HAP-1 (cell line): ENCODE data around the gene NHERF2.
"Not testable (repeated sequence)": the region's sequence is repeated elsewhere in the genome, so short reads cannot be mapped to it uniquely, and the experiment has no call there.

ENCODE experiments used
- DNase-seq, 2 experiments: peaks; one replicate each; pipeline ENCODE4 v3.0.0-alpha.2; 2016 to 2020; ENCODE audit warnings: low spot score in 2 of 2
- H3K27me3 ChIP-seq: fragments of 250-450 bp; sonication (Bioruptor Pico); 2 replicates; pipeline ENCODE4 v1.5.1; 2020; ENCODE audit warnings: low read depth, mild to moderate bottlenecking, moderate library complexity
- H3K36me3 ChIP-seq: fragments of 250-450 bp; sonication (Bioruptor Pico); replicated peaks from 2 replicates; pipeline ENCODE4 v1.5.1; 2020; ENCODE audit warnings: mild to moderate bottlenecking
- H3K4me1 ChIP-seq: fragments of 250-450 bp; sonication (Bioruptor Pico); 2 replicates; pipeline ENCODE4 v1.5.1; 2020; ENCODE audit warnings: mild to moderate bottlenecking
- H3K4me3 ChIP-seq: fragments of 250-450 bp; sonication (Bioruptor Pico); 2 replicates; pipeline ENCODE4 v1.5.1; 2020; ENCODE audit warnings: mild to moderate bottlenecking, moderate library complexity
- H3K9me3 ChIP-seq: fragments of 250-450 bp; sonication (Bioruptor Pico); 2 replicates; pipeline ENCODE4 v1.5.1; 2020; ENCODE audit warnings: mild to moderate bottlenecking, moderate library complexity
- in situ Hi-C: fragments of 300-500 bp; cut with MboI; formaldehyde crosslinking; loops from 3 replicates; pipeline ENCODE4 v1.14.3; 2020; ENCODE audit warnings: low sequenced_read_pairs, inconsistent platforms, mixed read lengths

NHERF2 gene

GRCh38 chr16:2031081-2031577 is 4.4 kb downstream of the NHERF2 start:
- Histone ChIP-seq H3K27me3 (no peaks in the 10 kb centered on the region), H3K4me1 (peaks cover 3% of the 10 kb centered on the region; the same call in 1 of the 2 replicates), H3K4me3 (no peak overlapping the region), H3K36me3 (0 out of 2 replicates have a peak, but pooled peaks cover 8% of the 10 kb centered on the region), H3K9me3 (no peaks in the 10 kb centered on the region)
- no peak for DNase-seq
- in situ Hi-C loops, result no loop called here

DNA sequence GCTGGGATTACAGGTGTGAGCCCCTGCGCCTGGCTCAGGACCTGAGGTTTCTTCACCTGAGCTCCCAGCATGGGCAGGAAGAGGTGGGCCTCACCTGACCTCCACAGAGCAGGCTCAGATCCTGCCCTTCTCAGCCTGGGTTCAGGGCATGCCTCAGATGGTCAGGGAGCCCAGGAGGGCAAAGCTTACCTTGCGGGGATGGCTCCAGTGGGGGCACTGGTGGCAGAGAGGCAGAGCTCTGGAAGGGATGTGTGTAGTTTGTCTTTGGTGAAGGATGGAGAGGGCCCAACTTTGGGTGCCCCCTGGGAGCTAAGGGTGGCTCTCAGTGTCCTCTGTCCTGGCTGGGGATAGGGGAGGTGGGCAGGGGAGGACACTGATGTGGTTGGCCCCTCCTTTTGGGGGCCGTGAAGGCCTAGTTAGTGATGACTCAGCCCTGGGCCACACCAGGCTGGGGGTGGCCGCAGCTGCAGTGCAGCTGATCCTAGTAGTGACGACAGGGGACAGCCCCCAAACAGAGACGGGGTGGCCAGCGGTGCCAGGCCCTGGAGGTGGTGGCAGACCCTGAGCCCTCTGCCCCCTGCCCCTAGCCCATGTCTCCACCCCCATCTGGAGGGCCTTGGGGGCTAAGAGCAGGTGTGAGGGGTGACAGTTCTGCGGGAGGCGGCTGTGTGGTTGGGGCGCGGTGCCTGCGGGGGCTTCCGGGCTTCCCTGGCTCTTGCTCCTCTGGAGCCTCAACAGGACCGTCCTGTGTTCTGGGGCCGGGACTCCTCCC is 5.8 kb downstream of the NHERF2 start:
- Histone ChIP-seq H3K9me3 (no peaks in the 10 kb centered on the region), H3K27me3 (no peaks in the 10 kb centered on the region), H3K36me3 (0 out of 2 replicates have a peak, but pooled peaks cover 10% of the 10 kb centered on the region), H3K4me3 (no peak overlapping the region), H3K4me1 (peaks cover 3% of the 10 kb centered on the region; the same call in 1 of the 2 replicates)
- in situ Hi-C loops, result no loop called here
- DNase-seq, result no peak

- Histone ChIP-seq H3K27me3 (no peaks in the 10 kb centered on the region), H3K4me1 (no peaks in the 10 kb centered on the region), H3K9me3 (no peaks in the 10 kb centered on the region), H3K36me3 (0 out of 2 replicates have a peak, but pooled peaks cover 10% of the 10 kb centered on the region), H3K4me3 (no peak overlapping the region)
- in situ Hi-C loops, result no loop called here
- no peak for DNase-seq
Measured at GRCh38 chr16:2033057-2033908, 6.6 kb downstream of the NHERF2 start.

DNA sequence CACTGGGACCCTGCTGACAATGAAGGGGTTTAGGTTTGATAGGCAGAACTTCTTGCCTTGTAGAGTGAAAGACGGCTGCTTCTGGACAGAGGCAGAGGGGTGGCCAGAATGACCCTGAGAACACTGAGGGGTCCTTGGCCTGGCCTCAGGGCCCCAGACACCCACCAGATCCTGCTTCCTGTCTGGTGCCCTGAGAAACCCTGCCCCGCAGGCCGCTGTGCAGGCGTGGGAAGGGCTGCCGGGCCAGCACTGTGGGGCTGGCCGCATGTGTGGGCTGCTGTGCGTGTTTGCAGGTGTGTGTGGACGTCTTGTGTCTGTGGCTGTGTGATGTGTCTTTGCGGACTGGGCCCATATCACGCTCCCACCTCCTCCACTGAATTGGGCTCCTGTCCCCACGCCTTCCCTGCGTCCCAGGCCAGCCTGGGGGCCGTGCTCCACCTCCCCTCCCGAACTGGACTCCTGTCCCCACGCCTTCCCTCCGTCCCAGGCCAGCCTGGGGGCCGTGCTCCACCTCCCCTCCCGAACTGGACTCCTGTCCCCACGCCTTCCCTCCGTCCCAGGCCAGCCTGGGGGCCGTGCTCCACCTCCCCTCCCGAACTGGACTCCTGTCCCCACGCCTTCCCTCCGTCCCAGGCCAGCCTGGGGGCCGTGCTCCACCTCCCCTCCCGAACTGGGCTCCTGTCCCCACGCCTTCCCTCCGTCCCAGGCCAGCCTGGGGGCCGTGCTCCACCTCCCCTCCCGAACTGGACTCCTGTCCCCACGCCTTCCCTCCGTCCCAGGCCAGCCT is 7.4 kb downstream of the NHERF2 start:
- H3K36me3 ChIP-seq, DNase-seq, H3K27me3 ChIP-seq, in situ Hi-C loops, H3K9me3 ChIP-seq, H3K4me1 ChIP-seq, H3K4me3 ChIP-seq: not testable (repeated sequence)

GRCh38 chr16:2034696-2035430 is 8.2 kb downstream of the NHERF2 start:
- Histone ChIP-seq H3K27me3 (no peaks in the 10 kb centered on the region), H3K36me3 (peaks cover 7% of the 10 kb centered on the region; the same call in 1 of the 2 replicates), H3K9me3 (no peaks in the 10 kb centered on the region), H3K4me1 (no peaks in the 10 kb centered on the region), H3K4me3 (no peak overlapping the region)
- in situ Hi-C loops, result no loop called here
- DNase-seq, result no peak

GRCh38 chr16:2035431-2036199 is 8.9 kb downstream of the NHERF2 start:
- in situ Hi-C loops, result no loop called here
- Histone ChIP-seq H3K4me1 (no peaks in the 10 kb centered on the region), H3K9me3 (no peaks in the 10 kb centered on the region), H3K27me3 (no peaks in the 10 kb centered on the region), H3K36me3 (peaks cover 6% of the 10 kb centered on the region), H3K4me3 (no peak overlapping the region)
- no peak for DNase-seq

DNA sequence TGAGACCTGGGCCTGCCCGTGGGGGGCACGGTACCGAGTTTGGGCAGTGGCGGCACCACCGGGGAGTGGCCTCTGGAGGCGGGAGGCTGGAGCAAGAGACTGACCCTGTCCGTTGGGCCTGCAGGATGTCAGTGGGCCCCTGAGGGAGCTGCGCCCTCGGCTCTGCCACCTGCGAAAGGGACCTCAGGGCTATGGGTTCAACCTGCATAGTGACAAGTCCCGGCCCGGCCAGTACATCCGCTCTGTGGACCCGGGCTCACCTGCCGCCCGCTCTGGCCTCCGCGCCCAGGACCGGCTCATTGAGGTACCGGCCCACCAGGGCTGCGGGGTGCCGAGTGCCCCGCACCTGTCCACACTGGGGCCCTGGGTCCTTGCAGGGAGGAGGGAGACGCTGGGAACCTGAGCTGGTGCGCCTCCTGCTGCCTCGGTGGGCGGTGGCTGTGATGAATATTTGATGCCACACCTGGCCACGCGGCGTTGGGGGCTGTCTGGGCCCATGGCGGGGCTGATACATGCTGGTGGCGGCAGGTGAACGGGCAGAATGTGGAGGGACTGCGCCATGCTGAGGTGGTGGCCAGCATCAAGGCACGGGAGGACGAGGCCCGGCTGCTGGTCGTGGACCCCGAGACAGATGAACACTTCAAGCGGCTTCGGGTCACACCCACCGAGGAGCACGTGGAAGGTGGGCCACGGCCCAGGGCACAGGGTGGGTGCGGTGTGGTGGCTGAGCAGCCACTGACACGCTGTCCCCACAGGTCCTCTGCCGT is 9.7 kb downstream of the NHERF2 start:
- in situ Hi-C loops, result no loop called here
- Histone ChIP-seq H3K36me3 (peaks cover 6% of the 10 kb centered on the region), H3K4me3 (no peak overlapping the region), H3K9me3 (no peaks in the 10 kb centered on the region), H3K4me1 (no peaks in the 10 kb centered on the region), H3K27me3 (no peaks in the 10 kb centered on the region)
- no peak for DNase-seq

DNA sequence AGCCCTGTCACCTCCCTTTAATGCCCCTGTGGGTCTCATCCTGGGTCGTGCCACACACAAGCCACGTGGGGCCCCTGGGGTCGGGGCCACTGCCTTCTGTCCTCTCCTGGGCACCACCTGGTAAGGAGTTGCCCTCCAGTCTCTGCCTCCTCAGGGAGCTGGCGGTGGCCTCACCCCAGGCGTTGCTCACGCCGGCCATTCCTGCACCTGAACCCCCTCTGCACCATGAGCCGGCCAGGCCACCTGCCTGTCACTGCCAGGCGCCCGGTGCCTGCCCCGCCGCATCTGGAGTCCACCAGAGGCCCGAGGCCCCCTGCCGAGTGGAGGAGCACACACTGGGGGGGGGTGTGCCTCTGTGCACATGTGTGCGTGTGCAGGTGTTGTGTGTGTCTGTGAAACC is 10.4 kb downstream of the NHERF2 start:
- no peaks in the 10 kb centered on the region for H3K9me3 ChIP-seq
- in situ Hi-C loops, result no loop called here
- H3K4me3 ChIP-seq, result no peak overlapping the region
- no peaks in the 10 kb centered on the region for H3K4me1 ChIP-seq
- H3K36me3 ChIP-seq, result peaks cover 6% of the 10 kb centered on the region
- H3K27me3 ChIP-seq, result no peaks in the 10 kb centered on the region
- DNase-seq, result no peak

GRCh38 chr16:2037647-2038381 is 11.1 kb downstream of the NHERF2 start:
- Histone ChIP-seq H3K27me3 (no peaks in the 10 kb centered on the region), H3K4me3 (no peak overlapping the region), H3K4me1 (no peaks in the 10 kb centered on the region), H3K36me3 (peaks cover 6% of the 10 kb centered on the region), H3K9me3 (no peaks in the 10 kb centered on the region)
- in situ Hi-C loops, result no loop called here
- no peak for DNase-seq

DNA sequence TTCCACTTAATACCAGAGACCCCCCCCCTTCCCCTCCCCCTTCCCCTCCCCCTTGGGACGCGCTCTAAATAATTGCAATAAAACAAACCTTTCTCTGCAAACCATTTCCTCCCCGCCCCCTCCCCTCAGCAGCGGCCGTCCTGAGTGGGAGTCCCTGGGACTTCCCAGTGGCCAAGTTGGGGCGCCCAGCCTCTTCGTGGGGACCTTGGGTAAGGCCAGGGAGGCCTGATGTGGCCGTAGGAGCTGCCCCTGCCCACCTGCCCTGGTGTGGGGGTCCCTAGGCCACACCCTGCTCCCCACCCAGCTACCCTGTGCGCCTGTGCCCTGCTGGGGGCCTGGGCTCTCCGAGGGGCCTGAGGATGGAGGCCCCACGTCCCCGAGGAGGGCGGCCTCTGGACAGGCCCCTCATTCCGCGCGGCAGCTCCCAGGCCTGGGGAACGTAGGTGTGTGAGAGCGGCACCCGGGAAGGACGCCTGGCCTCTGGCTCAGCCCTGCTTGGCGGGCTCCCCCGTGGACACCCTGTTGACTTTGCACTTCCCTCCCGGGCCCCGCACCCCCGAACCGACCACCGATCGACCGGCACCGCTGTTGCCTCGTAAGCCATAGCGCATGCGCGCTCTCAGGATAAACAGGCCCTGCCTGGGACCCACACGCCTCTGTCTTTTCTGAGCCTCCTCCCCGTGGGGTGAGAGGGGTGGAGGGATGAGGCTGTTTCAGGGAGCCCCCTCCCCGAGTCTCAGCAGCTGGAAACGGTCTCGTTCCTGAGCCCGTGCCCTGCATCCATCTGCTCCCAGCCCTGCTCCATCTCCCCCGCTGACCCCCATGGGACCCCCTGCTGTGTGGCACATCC is 11.9 kb downstream of the NHERF2 start:
- Histone ChIP-seq H3K4me3 (no peak overlapping the region), H3K27me3 (no peaks in the 10 kb centered on the region), H3K4me1 (no peaks in the 10 kb centered on the region)

More for the DNA sequence above, 11.9 kb downstream of the NHERF2 start:
- DNase-seq, result no peak
- in situ Hi-C loops, result no loop called here
- Histone ChIP-seq H3K36me3 (peaks cover 6% of the 10 kb centered on the region), H3K9me3 (no peaks in the 10 kb centered on the region)
